Measurements from ENCODE around the gene TTC28. TPM values are rescaled to one million over a fixed set of nuclear protein-coding genes. Genes with fewer than 3 reads are reported as not detected.

The TTC28 gene
- total and polyA plus RNA-seq, 10 of the 15 experiments (the other 5 are each of a cell fraction or from before 2014, with no cell fraction given) = 0.15 to 8.4 (median 1.4) TPM

DNA sequence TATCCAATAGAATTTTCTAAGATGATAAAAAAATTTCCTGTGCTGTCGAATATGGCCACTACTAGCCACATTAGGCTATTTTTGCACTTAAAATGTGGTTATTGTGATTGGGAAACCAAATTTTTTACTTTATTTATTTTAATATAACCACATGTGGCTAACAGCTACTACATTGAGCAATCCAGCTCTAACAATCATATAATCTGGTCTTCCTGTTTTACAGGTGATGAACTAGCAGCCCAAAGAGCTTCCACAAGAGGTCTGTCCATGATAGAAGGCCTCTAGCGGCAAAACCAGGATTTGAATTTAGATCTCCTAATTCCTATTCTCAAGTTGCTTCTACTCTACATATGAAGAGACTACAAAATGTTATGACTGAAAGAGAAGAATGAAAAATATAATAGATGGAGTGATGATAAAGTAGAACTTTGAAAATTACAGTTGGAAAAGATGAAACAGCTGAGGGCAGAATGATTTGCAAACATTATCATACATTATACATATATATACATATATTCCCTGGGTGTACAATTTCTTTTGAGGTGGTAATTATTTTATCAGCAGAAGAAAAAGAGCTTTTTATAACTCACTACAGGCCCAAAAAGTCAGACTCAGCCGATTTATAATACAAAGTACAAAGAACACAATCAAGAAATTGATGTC is 397.1 kb downstream of the TTC28 start:
- H3K9ac ChIP-seq (ENCODE audit: control insufficient read depth, insufficient read depth, low read length) = no peak overlapping the region
- no peak overlapping the region for H3K4me2 ChIP-seq (ENCODE audit: control insufficient read depth, insufficient read depth)
- intact Hi-C loops (cut with micrococcal nuclease; ENCODE audit: unreplicated experiment) (no loop called here), in situ Hi-C loops (cut with MboI) (no loop called here)
- ChIA-PET SMC1A (ENCODE audit: uncharacterized antibody, unreplicated experiment) (interaction anchor here (1.4 kb wide), 1 partner anchor 13 kb away, joined by 4 read pairs; no protein-coding TSS in a partner anchor), RAD21 (ENCODE audit: unreplicated experiment) (no interaction called here), POLR2A (no interaction called here), CTCF (no interaction called here)
- FAIRE-seq = no peak
- 33% methylated on average over 3 of the region's 3 CpGs for WGBS (ENCODE audit: insufficient coverage, insufficient replicate concordance, low lambda C conversion rate, missing lambda C conversion rate)
- no peak for ATAC-seq
- H3K27ac ChIP-seq (ENCODE audit: control insufficient read depth, insufficient read depth) = no peak overlapping the region
- no peak overlapping the region for H2AFZ ChIP-seq (ENCODE audit: control insufficient read depth, low read depth, low read length)
- no peaks in the 10 kb centered on the region for H3K79me2 ChIP-seq (ENCODE audit: control insufficient read depth, insufficient read depth, low read length)
- DNase-seq (ENCODE audit: low read depth, low spot score) = no peak
- no peaks in the 10 kb centered on the region for H4K20me1 ChIP-seq (ENCODE audit: control insufficient read depth, insufficient read depth)
- no peaks in the 10 kb centered on the region; a peak in 1 of 4 replicates for H3K27me3 ChIP-seq (replicated peaks in 1 of 2; ENCODE audit: control insufficient read depth in 2 of 2, insufficient read depth in 2 of 2, low read length in 1 of 2)
- H3K36me3 ChIP-seq (ENCODE audit: control insufficient read depth in 2 of 2, insufficient read depth in 2 of 2, low read length in 1 of 2) = no peaks in the 10 kb centered on the region
- H3K4me1 ChIP-seq (ENCODE audit: control insufficient read depth, insufficient read depth, low read length) = no peaks in the 10 kb centered on the region
- H3K9me3 ChIP-seq (replicated peaks; ENCODE audit: control insufficient read depth, insufficient read depth, low read length) = no peaks in the 10 kb centered on the region
- BruUV-seq (replicated peaks) = no TSS peak
- no peak overlapping the region for H3K4me3 ChIP-seq
- TF ChIP-seq, protein P1, sequence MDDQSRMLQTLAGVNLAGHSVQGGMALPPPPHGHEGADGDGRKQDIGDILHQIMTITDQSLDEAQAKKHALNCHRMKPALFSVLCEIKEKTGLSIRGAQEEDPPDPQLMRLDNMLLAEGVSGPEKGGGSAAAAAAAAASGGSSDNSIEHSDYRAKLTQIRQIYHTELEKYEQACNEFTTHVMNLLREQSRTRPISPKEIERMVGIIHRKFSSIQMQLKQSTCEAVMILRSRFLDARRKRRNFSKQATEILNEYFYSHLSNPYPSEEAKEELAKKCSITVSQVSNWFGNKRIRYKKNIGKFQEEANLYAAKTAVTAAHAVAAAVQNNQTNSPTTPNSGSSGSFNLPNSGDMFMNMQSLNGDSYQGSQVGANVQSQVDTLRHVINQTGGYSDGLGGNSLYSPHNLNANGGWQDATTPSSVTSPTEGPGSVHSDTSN (IDR thresholded peaks at IDR 0.05; ENCODE audit: insufficient replicate concordance, low read depth, low read length) = no peak
- TF ChIP-seq SREBF1 (IDR thresholded peaks at IDR 0.05; ENCODE audit: low read length) (no peak), EZH2 (IDR thresholded peaks at IDR 0.05; ENCODE audit: borderline replicate concordance, control insufficient read depth, low read depth, low read length) (no peak), HDGF (IDR thresholded peaks at IDR 0.05) (no peak), POLR2AphosphoS5 (IDR thresholded peaks at IDR 0.05; ENCODE audit: low read length) (no peak), BHLHE40 (IDR thresholded peaks at IDR 0.05; ENCODE audit: borderline replicate concordance in 1 of 2, low read depth in 2 of 2, low read length in 1 of 2) (no peak), NFYB (IDR thresholded peaks at IDR 0.05; ENCODE audit: insufficient read depth, low read depth, low read length) (no peak), USF2 (IDR thresholded peaks at IDR 0.05; ENCODE audit: borderline replicate concordance, low read depth, low read length) (no peak), HCFC1 (IDR thresholded peaks at IDR 0.05; ENCODE audit: low read length) (no peak), ZNF274 (IDR thresholded peaks at IDR 0.05; ENCODE audit: insufficient read depth, insufficient read length) (no peak), ZNF384 (IDR thresholded peaks at IDR 0.05; ENCODE audit: borderline replicate concordance, low read depth, low read length) (no peak), POU2F2 (IDR thresholded peaks at IDR 0.05; ENCODE audit: borderline replicate concordance, low read depth, low read length) (no peak), E2F8 (IDR thresholded peaks at IDR 0.05; ENCODE audit: low read depth, partially characterized antibody) (no peak), YY1 (IDR thresholded peaks at IDR 0.05; ENCODE audit: low read depth, low read length) (no peak), HDAC2 (IDR thresholded peaks at IDR 0.05) (no peak)
- TF ChIP-seq, protein P2, sequence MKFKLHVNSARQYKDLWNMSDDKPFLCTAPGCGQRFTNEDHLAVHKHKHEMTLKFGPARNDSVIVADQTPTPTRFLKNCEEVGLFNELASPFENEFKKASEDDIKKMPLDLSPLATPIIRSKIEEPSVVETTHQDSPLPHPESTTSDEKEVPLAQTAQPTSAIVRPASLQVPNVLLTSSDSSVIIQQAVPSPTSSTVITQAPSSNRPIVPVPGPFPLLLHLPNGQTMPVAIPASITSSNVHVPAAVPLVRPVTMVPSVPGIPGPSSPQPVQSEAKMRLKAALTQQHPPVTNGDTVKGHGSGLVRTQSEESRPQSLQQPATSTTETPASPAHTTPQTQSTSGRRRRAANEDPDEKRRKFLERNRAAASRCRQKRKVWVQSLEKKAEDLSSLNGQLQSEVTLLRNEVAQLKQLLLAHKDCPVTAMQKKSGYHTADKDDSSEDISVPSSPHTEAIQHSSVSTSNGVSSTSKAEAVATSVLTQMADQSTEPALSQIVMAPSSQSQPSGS (IDR thresholded peaks at IDR 0.05; ENCODE audit: low read length) = no peak
- TF ChIP-seq, protein P3, sequence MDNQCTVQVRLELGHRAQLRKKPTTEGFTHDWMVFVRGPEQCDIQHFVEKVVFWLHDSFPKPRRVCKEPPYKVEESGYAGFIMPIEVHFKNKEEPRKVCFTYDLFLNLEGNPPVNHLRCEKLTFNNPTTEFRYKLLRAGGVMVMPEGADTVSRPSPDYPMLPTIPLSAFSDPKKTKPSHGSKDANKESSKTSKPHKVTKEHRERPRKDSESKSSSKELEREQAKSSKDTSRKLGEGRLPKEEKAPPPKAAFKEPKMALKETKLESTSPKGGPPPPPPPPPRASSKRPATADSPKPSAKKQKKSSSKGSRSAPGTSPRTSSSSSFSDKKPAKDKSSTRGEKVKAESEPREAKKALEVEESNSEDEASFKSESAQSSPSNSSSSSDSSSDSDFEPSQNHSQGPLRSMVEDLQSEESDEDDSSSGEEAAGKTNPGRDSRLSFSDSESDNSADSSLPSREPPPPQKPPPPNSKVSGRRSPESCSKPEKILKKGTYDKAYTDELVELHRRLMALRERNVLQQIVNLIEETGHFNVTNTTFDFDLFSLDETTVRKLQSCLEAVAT (IDR thresholded peaks at IDR 0.05) = no peak

Data from GM12878 (cell line).